SK-N-SH (cell line): ENCODE data around the gene ANKS6.

Source experiments
- CTCF ChIP-seq: fragments of 200-600 bp; sonication (generic); IDR thresholded peaks from 2 replicates; pipeline ENCODE4 v1.6.1; 2017; ENCODE audit warnings: antibody characterized with exemption, mild to moderate bottlenecking, moderate library complexity
- EP300 ChIP-seq, 2 experiments: IDR thresholded peaks; 2 replicates each; pipeline versions ENCODE4 v1.4.0 to v1.6.1; 2012; ENCODE audit warnings: borderline replicate concordance in 1 of 2, low read depth in 1 of 2, low read length in 1 of 2
- REST ChIP-seq: IDR thresholded peaks from 2 replicates; pipeline ENCODE4 v1.6.1; 2012; ENCODE audit warnings: mild to moderate bottlenecking, low read depth, low read length, moderate library complexity
- RFX5 ChIP-seq: IDR thresholded peaks from 2 replicates; pipeline ENCODE4 v1.6.1; 2012; ENCODE audit warnings: mild to moderate bottlenecking, improper control_type of control experiment, low read length
- TAF1 ChIP-seq: IDR thresholded peaks from 2 replicates; pipeline ENCODE4 v1.6.1; 2012; ENCODE audit warnings: low read depth, mild to moderate bottlenecking, low read length, moderate library complexity, borderline replicate concordance

DNA sequence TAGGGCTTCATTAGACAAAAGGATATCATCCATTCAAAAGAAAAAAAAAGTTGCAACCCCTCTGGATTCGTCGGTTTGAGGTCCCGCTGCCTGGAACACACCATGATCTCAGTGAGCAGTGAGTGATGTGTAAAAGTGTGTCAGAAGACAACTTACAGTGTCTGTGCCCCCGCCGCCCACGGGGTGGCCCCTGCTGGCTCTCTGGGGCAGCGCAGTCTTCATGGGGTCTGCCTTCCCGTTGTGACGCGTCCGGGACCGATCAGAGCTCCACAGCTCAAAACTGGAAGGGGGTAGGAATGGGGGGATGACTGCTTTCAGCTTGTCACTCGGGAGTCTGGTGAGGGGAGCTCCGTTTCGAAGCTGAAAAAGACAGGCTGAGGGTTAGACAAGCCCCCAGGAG is 22.6 kb downstream of the ANKS6 start:
- no peak for TF ChIP-seq REST
- no peak for TF ChIP-seq RFX5
- TF ChIP-seq CTCF, result no peak
- TF ChIP-seq EP300 (IDR thresholded peaks at IDR 0.05; ENCODE audit: borderline replicate concordance in 1 of 2, low read depth in 1 of 2, low read length in 1 of 2), result no peak
- TF ChIP-seq TAF1, result no peak
